ENCODE measurements around the gene CD27.
A peak's percentile ranks its signal among the peaks of the same experiment; 100 is the strongest.

Gene CD27

GRCh38 chr12:6434205-6435140 is 10.3 kb upstream of the CD27 start:
- DNase-seq = no peak

GRCh38 chr12:6435961-6436715 is 8.6 kb upstream of the CD27 start:
- no peak for DNase-seq

- DNase-seq = no peak
These were observed 7.2 kb upstream of the CD27 start for GRCh38 chr12:6437586-6437985.

GRCh38 chr12:6438345-6438744 is 6.4 kb upstream of the CD27 start:
- DNase-seq = no peak

GRCh38 chr12:6440391-6440790 is 4.4 kb upstream of the CD27 start:
- no peak for DNase-seq

- DNase-seq = no peak
These were observed 1.9 kb upstream of the CD27 start for GRCh38 chr12:6442836-6443235.

- DNase-seq = no peak
These were observed 1.3 kb upstream of the CD27 start for GRCh38 chr12:6443361-6443983.

- DNase-seq = no peak
These were observed 724 bp upstream of the CD27 start for GRCh38 chr12:6444031-6444430.

- DNase-seq = no peak
These were observed 5.5 kb downstream of the CD27 start for GRCh38 chr12:6450091-6450868.

GRCh38 chr12:6450869-6451347 is 6.2 kb downstream of the CD27 start:
- DNase-seq = no peak

- peak; percentile 84 for DNase-seq
These were observed 6.8 kb downstream of the CD27 start, which contains the start of gene TAPBPL for GRCh38 chr12:6451348-6452244. TSS of gene TAPBPL (plus strand) at chr12:6452042. CDS start at chr12:6452249, 207 bp downstream.

- DNase-seq = no peak
These were observed 7.6 kb downstream of the CD27 start for GRCh38 chr12:6452245-6452943.

- DNase-seq = peak; percentile 43
These were observed 8.3 kb downstream of the CD27 start for GRCh38 chr12:6452944-6453630.

- DNase-seq = no peak
These were observed 12.6 kb downstream of the CD27 start for GRCh38 chr12:6457220-6457945.

GRCh38 chr12:6458281-6459003 is 13.7 kb downstream of the CD27 start:
- no peak for DNase-seq

GRCh38 chr12:6459004-6459337 is 14.2 kb downstream of the CD27 start:
- DNase-seq = no peak

GRCh38 chr12:6460751-6461371 is 16.1 kb downstream of the CD27 start:
- DNase-seq = peak; percentile 75

Measured in inflammatory macrophage treated with lipopolysaccharide for 4 hours (primary cell).